PC-3 (cell line): ENCODE measurements around the gene MIOX. TPM values are rescaled to one million over a fixed set of nuclear protein-coding genes. Genes with fewer than 3 reads are reported as not detected.

Source experiments
- ATAC-seq: fragments of 200-7000 bp; cut with Tn5 transposase; 2 replicates; pipeline ENCODE4 v1.9.1; 2020; ENCODE audit warnings: mild to moderate bottlenecking, moderate library complexity
- BruUV-seq: library from RNA; stranded (reverse); fragments of 400-500 nt; replicated peaks from 2 replicates; lab custom pipeline; 2021; lab: Mats Ljungman, UMichigan
- CTCF ChIA-PET: fragments of 300-600 bp; sonication (Branson Sonifier 250); formaldehyde crosslinking; loops from one replicate; lab custom pipeline; 2022; ENCODE audit warnings: antibody characterized with exemption; lab: Charles Lee
- POLR2A ChIA-PET: fragments of 300-600 bp; sonication (Branson Sonifier 250); formaldehyde crosslinking; loops from one replicate; lab custom pipeline; 2022; ENCODE audit warnings: antibody characterized with exemption; ENCODE audit not compliant: unreplicated experiment; lab: Charles Lee
- DNase-seq: peaks from one replicate; pipeline ENCODE4 v3.0.0-alpha.2; 2015
- H2AFZ ChIP-seq: fragments of 300-600 bp; sonication (generic); 2 replicates; pipeline ENCODE4 v1.6.0; 2016; ENCODE audit warnings: antibody characterized with exemption, low read length
- H3F3A ChIP-seq: fragments of 300-600 bp; sonication (generic); one replicate; pipeline ENCODE4 v1.6.0; 2017; ENCODE audit warnings: antibody characterized with exemption, low read length, control low read depth, mild to moderate bottlenecking; ENCODE audit not compliant: unreplicated experiment
- H3K27ac ChIP-seq: fragments of 300-600 bp; sonication (generic); 2 replicates; pipeline ENCODE4 v1.5.1; 2016; ENCODE audit warnings: mild to moderate bottlenecking, low read length
- H3K27me3 ChIP-seq: fragments of 300-600 bp; sonication (generic); 2 replicates; pipeline ENCODE4 v1.6.1; 2016; ENCODE audit warnings: low read length, mixed read lengths
- H3K36me3 ChIP-seq: fragments of 300-600 bp; sonication (generic); 2 replicates; pipeline ENCODE4 v1.6.1; 2016; ENCODE audit warnings: low read depth, mixed run types, low read length, mixed read lengths
- H3K4me1 ChIP-seq: fragments of 300-600 bp; sonication (generic); 2 replicates; pipeline ENCODE4 v1.5.1; 2016; ENCODE audit warnings: low read length; ENCODE audit not compliant: insufficient read depth
- H3K4me2 ChIP-seq: fragments of 300-600 bp; sonication (generic); 2 replicates; pipeline ENCODE4 v1.6.0; 2016; ENCODE audit warnings: low read length
- H3K4me3 ChIP-seq: fragments of 300-600 bp; sonication (generic); 2 replicates; pipeline ENCODE4 v1.5.1; 2016; ENCODE audit warnings: mild to moderate bottlenecking, low read length, mixed read lengths
- H3K79me2 ChIP-seq: fragments of 300-600 bp; sonication (generic); 2 replicates; pipeline ENCODE4 v1.6.1; 2017; ENCODE audit warnings: low read length, mixed read lengths
- H3K9ac ChIP-seq: fragments of 300-600 bp; sonication (generic); 2 replicates; pipeline ENCODE4 v1.6.0; 2016; ENCODE audit warnings: mild to moderate bottlenecking, low read length
- H3K9me2 ChIP-seq: fragments of 300-600 bp; sonication (generic); replicated peaks from 2 replicates; pipeline ENCODE4 v1.6.1; 2016; ENCODE audit warnings: mixed run types, low read length, mixed read lengths
- H3K9me3 ChIP-seq: fragments of 300-600 bp; sonication (generic); 2 replicates; pipeline ENCODE4 v1.6.1; 2016; ENCODE audit warnings: low read length, mixed read lengths
- H4K20me1 ChIP-seq: fragments of 300-600 bp; sonication (generic); 2 replicates; pipeline ENCODE4 v1.6.1; 2016; ENCODE audit warnings: low read length, mixed read lengths
- CTCF ChIP-seq: fragments of 300-600 bp; sonication (generic); conservative IDR thresholded peaks from 2 replicates; pipeline ENCODE4 v1.5.1; 2017; ENCODE audit warnings: antibody characterized with exemption, low read depth, mild to moderate bottlenecking, low read length
- EZH2 ChIP-seq: fragments of 300-600 bp; sonication (generic); IDR thresholded peaks from one replicate; pipeline ENCODE4 v1.6.1; 2017; ENCODE audit warnings: antibody characterized with exemption, mild to moderate bottlenecking, low read length; ENCODE audit not compliant: unreplicated experiment
- EZH2phosphoT487 ChIP-seq: fragments of 300-600 bp; sonication (generic); IDR thresholded peaks from 2 replicates; pipeline ENCODE4 v1.6.1; 2018; ENCODE audit warnings: mild to moderate bottlenecking, antibody characterized with exemption, low read length, borderline replicate concordance
- intact Hi-C: fragments of 100-400 bp; cut with micrococcal nuclease; formaldehyde crosslinking; loops from 2 replicates; pipeline ENCODE4 v1.9.0; 2023
- total RNA-seq: library from RNA; depleted of rRNA; stranded (reverse); fragments of >200 nt; gene quantifications from 2 replicates; pipeline ENCODE4 v1.2.3, GENCODE V29; 2014

Gene MIOX
- total RNA-seq, 1 experiment from 2014 or later, result not detected

GRCh38 chr22:50489363-50490243, 2.9 kb downstream of the MIOX start:
- Histone ChIP-seq H3K9me2 (no peaks in the 10 kb centered on the region), H3K27ac (no peak overlapping the region), H3K36me3 (no peaks in the 10 kb centered on the region), H3K79me2 (no peaks in the 10 kb centered on the region), H3K4me2 (no peak overlapping the region), H3F3A (no peaks in the 10 kb centered on the region), H3K9ac (no peak overlapping the region), H3K4me1 (no peaks in the 10 kb centered on the region), H3K4me3 (no peak overlapping the region), H3K9me3 (no peaks in the 10 kb centered on the region), H4K20me1 (no peaks in the 10 kb centered on the region), H2AFZ (no peak overlapping the region), H3K27me3 (no peaks in the 10 kb centered on the region)
- TF ChIP-seq EZH2 (no peak), CTCF (no peak), EZH2phosphoT487 (no peak)
- ATAC-seq (no peak), DNase-seq (no peak)
- intact Hi-C loops, result no loop called here
- BruUV-seq, result no TSS peak
- ChIA-PET POLR2A (no interaction called here), CTCF (no interaction called here)

GRCh38 chr22:50490531-50491308, 4.1 kb downstream of the MIOX start:
- Histone ChIP-seq H3K4me3 (no peak overlapping the region), H2AFZ (no peak overlapping the region), H3K4me2 (no peak overlapping the region), H3K4me1 (no peaks in the 10 kb centered on the region), H4K20me1 (no peaks in the 10 kb centered on the region), H3F3A (no peaks in the 10 kb centered on the region), H3K27ac (no peak overlapping the region), H3K9me3 (no peaks in the 10 kb centered on the region), H3K36me3 (no peaks in the 10 kb centered on the region), H3K9ac (no peak overlapping the region), H3K9me2 (no peaks in the 10 kb centered on the region), H3K79me2 (no peaks in the 10 kb centered on the region), H3K27me3 (no peaks in the 10 kb centered on the region)
- CTCF ChIA-PET, result no interaction called here
- ATAC-seq (no peak), DNase-seq (no peak)
- POLR2A ChIA-PET, result no interaction called here
- BruUV-seq, result no TSS peak
- TF ChIP-seq EZH2 (no peak), CTCF (no peak), EZH2phosphoT487 (no peak)
- intact Hi-C loops, result no loop called here
